DMS79 (cell line): Measurements from ENCODE around the gene GPR160.

ENCODE experiments used
- DNase-seq: peaks from one replicate; lab custom pipeline; 2025; lab: John Stamatoyannopoulos, UW

Gene GPR160, protein sequence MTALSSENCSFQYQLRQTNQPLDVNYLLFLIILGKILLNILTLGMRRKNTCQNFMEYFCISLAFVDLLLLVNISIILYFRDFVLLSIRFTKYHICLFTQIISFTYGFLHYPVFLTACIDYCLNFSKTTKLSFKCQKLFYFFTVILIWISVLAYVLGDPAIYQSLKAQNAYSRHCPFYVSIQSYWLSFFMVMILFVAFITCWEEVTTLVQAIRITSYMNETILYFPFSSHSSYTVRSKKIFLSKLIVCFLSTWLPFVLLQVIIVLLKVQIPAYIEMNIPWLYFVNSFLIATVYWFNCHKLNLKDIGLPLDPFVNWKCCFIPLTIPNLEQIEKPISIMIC

DNA sequence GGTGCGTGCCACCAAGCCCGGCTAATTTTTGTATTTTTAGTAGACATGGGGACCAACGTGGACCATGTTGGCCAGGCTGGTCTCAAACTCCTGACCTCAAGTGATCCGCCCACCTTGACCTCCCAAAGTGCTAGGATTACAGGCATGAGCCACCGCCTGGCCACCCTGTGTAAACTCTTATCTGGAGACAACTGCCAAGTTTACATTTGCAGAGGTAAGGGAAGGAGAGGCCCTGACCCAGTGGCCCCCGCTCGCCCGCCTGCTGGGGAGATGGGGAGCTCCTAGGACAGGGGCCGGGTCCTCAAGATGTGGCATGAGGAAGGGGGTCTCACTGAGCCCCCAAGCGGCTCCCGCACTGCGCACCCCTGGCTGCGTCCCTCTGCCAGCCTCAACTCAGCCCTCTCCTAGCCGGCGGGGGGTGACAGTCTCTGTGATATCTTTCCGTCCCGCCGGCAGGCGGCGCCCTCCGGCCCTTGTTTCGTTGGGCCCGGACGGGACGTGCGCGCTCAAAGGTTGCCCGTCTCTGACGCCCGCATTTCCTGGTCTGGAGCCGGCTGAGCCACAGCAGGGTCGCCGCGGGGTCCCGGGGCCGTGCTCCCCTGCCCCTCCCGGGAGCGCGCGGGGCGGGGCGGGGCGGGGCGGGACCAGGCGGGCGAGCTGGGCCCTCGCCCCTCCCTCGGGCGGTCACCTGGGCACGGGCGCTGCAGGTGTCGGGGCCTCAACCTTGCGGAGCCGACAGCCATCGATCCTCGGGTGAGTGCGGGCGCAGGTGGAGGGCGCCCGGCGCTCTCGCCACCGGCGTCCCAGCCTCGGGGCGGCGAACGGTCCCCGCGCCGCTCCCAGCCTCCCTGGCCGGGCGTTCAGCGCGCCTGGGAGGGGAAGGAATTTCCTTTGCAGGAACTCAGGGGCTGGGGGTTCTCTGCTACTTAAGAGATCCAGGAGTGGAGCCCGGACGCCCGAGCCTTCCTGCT lies at the start of gene GPR160:
Gene GPR160 (plus strand): TSS at position 533 of the 971 bp plus-strand sequence. CDS start 45,978 bp downstream, outside the sequence.
- peak; percentile 73 for DNase-seq

DNA sequence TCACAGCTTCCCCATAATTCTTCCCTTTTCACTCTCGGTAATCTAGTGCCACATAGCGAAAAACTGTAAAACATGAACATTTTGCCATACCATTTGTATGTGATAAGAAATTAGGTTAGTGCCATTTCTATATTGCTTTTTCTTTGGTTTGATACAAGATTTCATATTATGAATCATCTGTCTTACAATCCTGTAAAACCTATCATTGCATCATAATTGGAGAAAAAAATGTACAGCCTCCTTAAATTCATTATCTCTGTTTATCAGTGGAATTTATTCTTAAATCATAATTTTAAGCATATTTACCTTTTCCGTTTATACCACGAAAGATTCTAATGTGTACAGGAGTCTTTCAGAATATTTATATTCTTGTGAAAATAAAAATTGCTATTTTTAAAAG lies 47.4 kb upstream of the GPR160 start:
- DNase-seq = no peak

DNA sequence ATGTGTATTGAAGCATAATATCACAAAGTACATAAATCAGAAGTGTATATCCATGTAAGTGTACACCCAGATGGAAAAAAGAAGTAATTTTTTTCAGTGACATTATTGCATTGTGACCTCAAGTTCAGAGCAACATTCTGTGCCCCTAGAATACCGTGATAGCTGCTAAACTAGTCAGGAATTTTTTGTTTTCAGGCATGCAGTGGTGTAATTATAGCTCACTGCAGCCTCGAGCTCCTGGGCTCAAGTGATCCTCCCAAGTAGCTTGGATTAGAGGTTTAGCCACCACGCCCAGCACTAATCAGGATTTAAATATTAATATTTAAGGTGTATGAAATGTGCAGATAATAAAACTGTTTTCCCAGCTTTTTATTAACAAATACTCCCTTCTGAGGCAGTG lies 45.6 kb upstream of the GPR160 start:
- DNase-seq = no peak

DNA sequence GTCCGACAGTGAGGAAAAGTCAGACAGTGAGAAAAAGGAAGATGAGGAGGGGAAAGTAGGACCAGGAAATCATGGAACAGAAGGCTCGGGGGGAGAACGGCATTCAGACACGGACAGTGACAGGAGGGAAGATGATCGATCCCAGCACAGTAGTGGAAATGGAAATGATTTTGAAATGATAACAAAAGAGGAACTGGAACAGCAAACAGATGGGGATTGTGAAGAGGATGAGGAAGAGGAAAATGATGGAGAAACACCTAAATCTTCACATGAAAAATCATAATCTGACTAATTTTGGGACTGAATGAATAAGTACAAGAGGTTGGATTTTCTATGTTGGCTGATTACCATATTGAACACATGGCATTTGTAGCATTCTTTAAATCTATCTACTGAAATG lies 45.0 kb upstream of the GPR160 start:
- DNase-seq = no peak

DNA sequence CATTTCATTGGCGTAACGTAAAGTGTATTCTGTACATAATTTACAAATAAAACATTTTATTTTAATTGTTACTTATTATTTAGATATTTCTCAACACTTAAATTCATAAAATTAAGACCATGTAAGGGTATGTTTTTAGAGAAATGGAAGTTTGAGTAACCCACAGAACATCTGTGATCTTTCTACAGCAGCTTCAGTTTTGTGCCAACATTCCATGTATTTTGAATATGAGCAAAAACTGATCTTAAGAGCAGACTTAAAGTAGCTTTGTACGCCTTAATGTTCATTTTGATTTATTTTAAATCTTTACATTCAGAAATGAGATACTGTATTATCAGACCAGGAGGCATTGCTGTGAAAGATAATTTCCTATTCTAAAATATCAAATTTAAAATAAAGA lies 44.0 kb upstream of the GPR160 start:
- no peak for DNase-seq

DNA sequence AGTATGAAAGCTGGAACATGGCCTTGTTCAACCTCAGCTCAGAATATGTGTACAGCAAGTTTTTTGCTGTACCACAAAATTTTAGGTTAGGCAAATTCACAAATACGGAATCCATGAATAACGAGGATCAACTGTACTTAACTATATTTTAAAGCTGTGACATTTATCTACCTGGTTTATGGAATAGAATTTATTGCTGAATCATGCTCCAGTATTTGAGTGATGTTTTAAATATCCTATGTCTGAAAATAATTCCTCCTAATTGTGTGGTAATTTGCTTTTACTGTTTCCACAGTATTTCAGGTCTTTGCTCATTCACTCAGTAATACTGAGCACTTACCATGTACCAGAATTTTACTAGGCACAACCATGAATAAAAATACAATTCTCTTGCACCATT lies 41.7 kb upstream of the GPR160 start:
- DNase-seq = no peak

DNA sequence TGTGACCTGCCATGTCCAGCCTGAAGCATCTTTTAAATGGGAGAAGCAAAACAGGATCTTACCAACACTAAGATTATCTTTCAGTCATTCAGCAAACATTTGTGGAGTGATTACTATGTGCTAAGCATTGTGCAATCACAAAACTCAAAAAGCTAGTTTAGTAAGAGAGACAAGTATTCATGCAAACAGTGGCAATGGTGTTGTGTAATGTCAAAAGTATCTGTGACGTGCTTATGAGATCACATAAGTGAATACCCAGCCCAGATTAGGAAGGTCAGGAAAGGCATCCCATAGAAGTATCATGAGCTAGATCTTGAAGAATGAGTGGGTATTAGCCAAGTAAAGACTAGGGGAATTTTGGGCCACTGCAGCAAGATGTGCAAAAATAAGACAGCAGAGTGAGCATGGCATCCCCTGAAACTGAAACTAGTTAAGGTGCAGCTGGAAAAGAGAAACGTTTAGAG lies 39.1 kb upstream of the GPR160 start:
- no peak for DNase-seq

DNA sequence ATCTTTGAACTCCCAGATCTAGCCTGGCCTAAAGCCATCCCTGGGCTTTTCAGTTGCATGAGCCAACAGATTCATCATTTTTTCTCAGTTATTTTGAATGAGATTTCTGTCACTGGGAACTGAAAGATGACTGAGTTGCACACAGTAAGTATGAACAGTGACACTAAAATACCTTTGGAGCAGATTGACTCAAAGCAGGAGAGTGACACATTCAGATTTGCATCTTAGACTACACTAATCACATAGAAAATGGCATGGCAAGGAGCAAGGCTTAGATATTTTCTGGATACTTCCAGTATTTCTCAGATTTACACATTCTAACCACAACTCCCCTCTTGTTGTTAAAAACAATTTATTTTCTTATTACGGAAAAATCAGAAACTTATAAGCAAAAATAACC lies 38.4 kb upstream of the GPR160 start:
- no peak for DNase-seq

DNA sequence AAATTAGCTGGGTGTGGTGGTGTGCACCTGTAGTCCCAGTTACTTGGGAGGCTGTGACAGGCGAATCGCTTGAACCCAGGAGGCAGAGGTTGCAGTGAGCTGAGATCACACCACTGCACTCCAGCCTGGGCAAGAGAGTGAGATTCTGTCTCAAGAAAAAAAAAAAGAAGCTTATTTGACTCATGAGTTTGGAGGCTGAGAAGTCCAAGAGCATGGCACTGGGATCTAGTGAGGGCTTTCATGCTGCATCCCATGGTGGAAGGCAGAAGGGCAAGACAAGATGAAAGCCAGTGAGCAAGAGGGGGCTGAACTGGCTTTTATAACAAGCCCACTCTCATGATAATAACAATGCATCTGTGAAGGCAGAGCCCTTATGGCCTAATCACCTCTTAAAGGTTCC lies 37.7 kb upstream of the GPR160 start:
- no peak for DNase-seq

DNA sequence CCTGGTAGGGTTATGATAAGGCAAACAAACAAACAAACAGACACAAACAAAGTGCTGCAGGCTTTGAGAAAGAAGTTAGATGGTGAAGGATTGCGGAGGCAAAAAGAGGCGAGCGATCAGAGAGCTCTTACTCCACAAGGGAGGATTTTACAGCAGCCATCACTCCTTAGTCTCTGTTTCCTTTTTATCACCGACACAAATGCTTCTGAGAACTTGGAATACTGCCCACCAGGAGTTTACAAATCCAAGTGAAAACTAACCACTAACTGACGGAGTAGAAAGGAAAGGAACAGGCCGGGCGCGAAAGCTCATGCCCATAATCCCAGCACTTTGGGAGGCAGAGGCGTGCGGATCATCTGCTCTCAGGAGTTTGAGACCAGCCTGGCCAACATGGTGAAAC lies 35.6 kb upstream of the GPR160 start:
- DNase-seq = no peak

DNA sequence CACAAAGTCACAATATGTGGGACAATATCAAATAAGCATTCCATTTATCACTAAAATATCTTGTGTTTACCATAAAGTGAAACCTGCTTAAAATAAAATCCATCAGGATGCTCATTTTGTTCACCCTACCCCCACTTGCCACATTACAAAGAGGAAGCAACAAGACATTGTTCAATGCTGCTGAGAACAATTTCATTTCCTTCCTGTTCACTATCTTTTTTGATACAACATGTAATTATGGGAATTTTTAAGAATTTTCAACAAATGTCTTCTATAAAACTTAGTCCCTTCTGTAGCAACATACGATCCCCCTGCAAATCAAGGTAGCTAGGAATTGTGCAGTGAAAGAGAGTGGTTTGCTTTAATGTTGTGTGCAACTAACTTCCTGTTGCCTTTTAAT lies 34.9 kb upstream of the GPR160 start:
- no peak for DNase-seq

DNA sequence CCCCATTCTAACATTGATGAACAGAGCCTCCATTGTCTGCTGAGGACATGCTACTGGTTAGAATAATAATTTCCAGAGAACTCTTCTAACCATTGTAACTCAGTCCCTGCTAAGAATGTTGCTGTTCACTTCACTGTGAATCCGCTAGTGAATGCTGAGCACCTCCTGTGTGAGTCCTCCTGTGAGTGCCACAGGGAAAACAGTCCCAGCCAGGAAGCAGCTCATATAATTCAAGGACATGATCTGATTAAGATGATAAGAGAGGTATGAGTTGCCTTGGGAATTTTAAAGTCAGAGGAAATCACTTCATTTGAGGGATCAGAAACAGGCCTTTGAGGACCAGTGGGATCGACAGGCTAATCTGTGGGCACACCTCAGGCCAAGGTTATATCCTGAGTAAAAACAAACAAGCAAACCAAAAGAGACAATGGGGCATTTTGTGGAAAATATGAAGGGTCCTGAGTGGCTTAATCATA lies 33.9 kb upstream of the GPR160 start:
- no peak for DNase-seq

DNA sequence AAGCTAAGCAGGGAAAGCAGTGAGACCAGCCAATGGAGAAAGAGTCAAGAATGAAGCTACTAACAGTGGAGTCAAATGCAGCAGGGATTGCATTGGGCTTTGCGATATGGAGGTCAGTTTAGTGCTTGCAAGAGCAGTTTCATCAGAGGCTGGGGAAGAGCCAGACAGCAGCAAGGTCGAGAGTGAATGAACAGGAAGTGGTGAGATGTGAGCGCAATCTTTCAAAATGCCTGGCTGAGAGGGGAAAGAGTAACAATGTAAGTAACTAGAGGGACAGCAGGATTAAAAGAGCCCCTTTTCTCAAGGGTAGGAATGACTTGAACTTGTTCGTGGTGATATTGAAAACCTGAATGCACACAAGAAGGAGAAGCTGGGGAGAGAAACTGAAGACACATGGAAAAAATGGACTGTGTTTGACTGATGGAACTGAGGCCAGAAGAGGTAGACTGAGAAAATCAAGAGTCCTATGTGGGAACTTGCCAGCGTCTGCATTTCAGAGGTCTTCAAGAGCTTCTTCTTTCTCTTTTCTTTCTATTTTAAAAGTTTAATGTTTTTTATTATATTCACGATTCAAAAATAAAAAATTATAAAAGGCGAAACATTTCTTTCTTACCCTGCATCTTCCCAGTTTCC lies 30.6 kb upstream of the GPR160 start:
- no peak for DNase-seq

DNA sequence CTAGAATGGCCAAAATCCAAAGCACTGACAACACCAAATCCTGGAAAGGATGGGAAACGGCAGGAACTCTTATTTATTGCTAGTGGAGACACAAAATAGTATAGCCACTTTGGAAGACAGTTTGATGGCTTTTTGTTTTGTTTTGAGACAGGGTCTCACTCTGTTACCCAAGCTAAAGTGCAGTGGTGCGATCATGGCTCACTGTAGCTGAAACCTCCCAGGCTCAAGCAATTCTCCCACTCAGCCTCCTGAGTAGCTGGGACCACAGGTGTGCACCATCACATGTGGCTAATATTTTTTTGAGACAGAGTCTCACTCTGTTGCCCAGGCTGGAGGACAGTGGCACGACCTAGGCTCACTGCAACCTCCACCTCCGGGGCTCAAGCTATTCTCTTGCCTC lies 27.3 kb upstream of the GPR160 start:
- no peak for DNase-seq

DNA sequence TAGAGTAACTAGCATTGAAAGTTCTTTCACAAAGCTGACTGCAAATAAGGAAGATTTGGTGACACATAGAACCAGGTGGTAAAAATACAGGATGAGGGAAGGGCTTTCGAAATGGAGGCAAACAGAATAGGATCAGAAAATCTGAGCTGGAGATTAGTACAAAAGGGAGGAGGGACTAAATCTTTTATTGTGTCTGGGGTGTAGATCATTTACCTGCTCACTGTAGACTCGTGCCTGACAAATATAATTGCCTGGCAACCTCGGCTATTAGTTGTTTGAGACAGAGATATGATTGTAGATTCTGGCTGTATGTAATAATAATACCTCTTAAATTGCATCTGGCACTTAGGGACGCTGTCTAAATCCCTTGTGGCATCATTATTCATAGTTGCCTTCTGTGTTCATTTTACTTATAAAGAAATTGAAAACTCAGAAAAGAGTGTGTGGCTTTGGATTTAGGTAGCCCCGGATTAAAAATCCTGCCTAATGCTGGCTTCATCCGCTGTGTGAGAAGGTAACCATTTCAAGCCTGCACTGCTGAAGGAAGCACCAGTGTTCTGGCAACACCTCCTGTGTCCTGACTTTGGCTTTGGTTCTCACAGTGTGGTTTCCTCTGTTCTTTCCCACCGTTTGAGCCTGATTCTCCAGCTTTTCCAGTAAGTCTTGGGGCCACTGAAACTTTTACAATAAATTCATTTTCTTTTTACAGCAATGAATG lies 25.0 kb upstream of the GPR160 start:
- no peak for DNase-seq

DNA sequence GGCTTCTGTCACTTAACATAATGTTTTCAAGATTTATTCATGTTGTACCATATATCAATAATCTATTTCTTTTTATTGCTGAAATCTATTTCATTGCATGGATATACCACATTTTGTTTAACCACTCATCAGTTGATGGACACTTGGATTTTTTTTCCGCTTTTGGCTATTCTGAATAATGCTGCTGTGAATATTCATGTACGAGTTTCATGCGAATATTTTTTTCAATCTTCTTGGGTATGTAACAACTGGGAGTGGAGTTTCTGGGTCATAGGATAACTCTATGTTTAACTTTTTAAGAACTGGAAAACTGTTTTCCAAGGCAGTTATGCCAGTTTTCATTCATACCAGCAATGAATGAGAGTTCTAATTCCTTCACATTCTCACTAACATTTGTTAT lies 21.7 kb upstream of the GPR160 start:
- DNase-seq = no peak

DNA sequence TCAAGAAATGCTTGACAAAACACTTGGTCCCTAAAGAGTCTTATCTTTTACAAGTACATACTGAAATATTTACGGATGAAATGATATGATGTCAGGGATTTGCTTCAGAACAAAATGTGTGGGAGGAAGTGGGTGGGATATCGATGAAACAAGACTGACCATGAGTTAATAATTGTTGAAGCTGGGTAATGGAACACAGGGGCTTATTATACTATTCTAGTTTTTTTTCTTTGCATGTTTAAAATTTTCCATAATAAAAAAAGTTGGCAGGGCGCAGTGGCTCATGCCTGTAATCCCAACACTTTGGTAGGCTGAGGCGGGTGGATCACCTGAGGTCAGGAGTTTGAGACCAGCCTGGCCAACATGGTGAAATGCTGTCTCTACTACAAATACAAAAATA lies 18.5 kb upstream of the GPR160 start:
- DNase-seq = peak; percentile 29

DNA sequence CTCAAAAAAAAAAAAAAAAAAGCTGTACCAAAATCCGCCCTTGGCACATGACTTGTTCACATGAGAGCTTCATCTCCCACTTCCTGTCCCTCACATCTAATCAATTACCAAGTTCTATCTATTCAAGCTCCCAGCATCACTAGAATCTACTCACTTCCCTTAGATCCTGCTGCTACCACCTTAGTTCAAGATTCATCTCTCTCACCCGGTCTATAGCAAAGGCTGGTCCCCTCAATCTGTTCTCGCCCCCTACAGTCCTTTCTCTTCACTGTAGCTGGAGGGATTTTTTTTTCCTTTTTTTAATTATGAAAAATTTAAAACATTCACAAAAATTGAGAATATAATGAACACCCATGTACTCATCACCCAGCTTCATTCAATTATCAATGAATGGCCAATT lies 16.7 kb upstream of the GPR160 start:
- no peak for DNase-seq

DNA sequence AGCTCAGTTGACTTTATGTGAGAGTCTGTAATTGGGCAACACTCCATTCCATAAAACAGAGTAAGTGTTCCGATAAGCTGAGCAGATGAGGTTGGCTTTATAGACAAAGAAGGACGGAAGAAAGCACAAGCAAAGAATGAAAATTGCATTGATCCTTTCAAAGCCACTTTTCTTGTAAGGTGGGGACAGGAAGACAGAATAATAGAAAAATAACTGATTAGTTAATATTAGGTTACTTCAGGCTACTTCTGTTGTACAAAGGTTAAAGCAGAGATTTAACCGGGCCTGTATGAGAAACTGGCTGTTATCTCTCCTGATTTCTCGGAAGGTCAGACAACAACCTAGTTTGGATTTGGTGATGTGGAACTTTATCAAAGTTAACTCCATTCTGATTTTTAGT lies 15.5 kb upstream of the GPR160 start:
- no peak for DNase-seq

DNA sequence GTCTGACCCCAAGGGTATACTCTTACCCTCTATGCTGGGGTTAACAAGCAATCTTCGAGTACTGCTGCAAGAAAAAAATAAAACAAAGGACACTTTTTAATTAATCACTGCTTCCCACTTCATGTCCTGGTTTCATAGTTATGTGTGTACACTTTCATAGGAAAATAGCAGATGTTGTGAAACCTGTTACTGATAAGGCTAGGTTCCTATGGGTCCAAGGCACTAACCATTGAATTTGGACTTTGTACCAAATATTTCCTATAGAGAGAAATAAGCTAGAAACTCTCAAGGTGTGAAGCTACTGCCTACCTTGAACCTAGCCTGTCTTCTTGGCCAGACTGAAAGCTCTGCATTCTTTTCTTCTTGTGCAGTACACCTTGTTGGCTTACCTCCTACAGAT lies 14.6 kb upstream of the GPR160 start:
- no peak for DNase-seq

DNA sequence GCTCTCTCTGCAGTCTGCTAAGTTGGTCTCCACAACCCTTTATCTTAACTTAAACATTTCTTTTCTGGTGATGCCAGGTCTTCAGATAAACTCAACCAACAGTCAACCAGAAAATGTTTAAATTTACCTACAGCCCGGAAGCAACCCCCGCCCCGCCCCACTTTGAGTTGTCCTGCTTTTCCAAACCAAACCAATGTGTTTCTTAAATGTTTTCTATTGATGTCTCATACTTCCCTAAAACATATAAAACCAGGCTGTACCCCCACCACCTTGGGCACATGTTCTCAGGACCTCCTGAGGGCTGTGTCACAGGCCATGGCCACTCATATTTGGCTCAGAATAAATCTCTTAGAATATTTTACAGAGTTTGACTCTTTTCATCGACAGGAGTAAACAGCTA lies 13.2 kb upstream of the GPR160 start:
- no peak for DNase-seq
